Memory B cell (primary cell): ENCODE data around the gene GNB2.
"Not testable (repeated sequence)": the region's sequence is repeated elsewhere in the genome, so short reads cannot be mapped to it uniquely, and the experiment has no call there.

Source experiments
- ATAC-seq: fragments of 150-1000 bp; cut with Tn5 transposase; 2 replicates; pipeline ENCODE4 v1.10.0; 2021; ENCODE audit warnings: low read depth, mild to moderate bottlenecking, moderate library complexity
- DNase-seq, 2 donors: peaks; one replicate each; pipeline ENCODE4 v3.0.0; 2022; ENCODE audit warnings: low spot score in 2 of 2
- H3K27ac Mint-ChIP-seq: one replicate; pipeline ENCODE4 v1.8.0; 2022; ENCODE audit warnings: mild to moderate bottlenecking, moderate library complexity, mixed read lengths
- H3K27me3 Mint-ChIP-seq: one replicate; pipeline ENCODE4 v1.8.0; 2022; ENCODE audit warnings: mixed read lengths
- H3K36me3 Mint-ChIP-seq: one replicate; pipeline ENCODE4 v1.8.0; 2022; ENCODE audit warnings: mild to moderate bottlenecking, mixed read lengths
- H3K4me1 Mint-ChIP-seq: one replicate; pipeline ENCODE4 v1.8.0; 2022; ENCODE audit warnings: mixed read lengths
- H3K4me3 Mint-ChIP-seq: one replicate; pipeline ENCODE4 v1.8.0; 2022; ENCODE audit warnings: mild to moderate bottlenecking, moderate library complexity, mixed read lengths
- H3K9me3 Mint-ChIP-seq: one replicate; pipeline ENCODE4 v1.8.0; 2022; ENCODE audit warnings: mixed read lengths

The GNB2 gene

DNA sequence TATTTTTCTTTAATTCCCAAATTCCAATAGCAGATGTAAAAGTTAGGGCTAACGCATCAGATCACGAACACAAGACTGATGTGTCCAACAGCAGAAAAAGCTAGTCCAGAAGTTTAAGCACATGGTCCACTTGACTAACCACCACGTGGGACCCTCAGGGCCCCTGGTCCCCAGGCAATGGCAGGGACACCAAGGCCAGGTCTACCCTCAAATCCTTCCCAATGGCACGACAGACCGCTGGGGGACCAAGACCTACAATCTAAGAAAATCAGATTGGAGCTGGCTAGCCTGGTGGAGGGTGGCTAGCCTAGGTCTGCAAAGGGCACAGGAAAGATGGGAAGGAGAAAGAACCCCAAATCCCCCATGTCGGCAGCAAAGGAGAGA, 19.0 kb downstream of the GNB2 start:
- Mint-ChIP-seq H3K36me3 (peaks cover 7% of the 10 kb centered on the region), H3K4me1 (peaks cover 31% of the 10 kb centered on the region), H3K27ac (peak overlapping the region; percentile 90)

GRCh38 chr7:100693312-100694097, 20.0 kb downstream of the GNB2 start:
- Mint-ChIP-seq H3K27me3 (no peaks in the 10 kb centered on the region), H3K4me1 (peaks cover 31% of the 10 kb centered on the region), H3K9me3 (no peaks in the 10 kb centered on the region), H3K36me3 (peaks cover 5% of the 10 kb centered on the region), H3K4me3 (peak overlapping the region; percentile 91), H3K27ac (peak overlapping the region; percentile 90)
- ATAC-seq (peak; percentile 31), DNase-seq (no peak)

More for the DNA sequence above, 19.0 kb downstream of the GNB2 start:
- Mint-ChIP-seq H3K9me3 (no peaks in the 10 kb centered on the region), H3K27me3 (no peaks in the 10 kb centered on the region), H3K4me3 (peak overlapping the region; percentile 91)
- no peak for DNase-seq
- ATAC-seq = no peak

DNA sequence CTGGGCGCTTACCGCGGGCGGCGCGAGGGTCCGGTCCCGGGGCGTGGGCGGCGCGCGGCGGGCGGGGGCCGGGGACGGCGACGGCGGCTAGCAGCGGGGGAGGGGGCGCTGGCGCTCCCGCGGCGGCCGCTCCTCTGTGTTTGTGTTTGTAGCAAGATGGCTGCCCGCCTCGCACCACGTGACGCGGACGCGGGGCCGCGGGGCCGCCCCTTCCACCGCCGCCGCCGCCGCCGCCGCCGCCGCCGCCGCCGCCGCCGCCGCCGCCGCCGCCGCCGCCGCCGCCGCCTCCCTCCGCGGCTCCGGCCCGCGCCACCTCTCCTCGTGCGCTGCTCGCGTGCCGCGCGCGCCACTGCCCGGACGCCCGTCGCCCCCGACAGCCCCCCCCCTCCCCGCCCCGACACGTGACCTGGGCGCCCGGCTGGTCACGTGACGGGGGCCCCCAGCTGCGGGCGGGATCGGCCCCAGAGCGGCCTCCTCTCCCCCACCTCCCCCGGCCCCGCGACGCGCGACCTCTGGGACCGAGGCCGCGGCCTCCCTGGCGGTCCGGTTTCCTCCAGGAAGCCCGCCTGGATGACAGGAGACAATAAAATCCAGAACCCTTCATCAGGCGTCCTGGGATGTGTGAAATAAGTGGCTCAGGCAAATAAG, 20.7 kb downstream of the GNB2 start, which contains the start of gene GIGYF1:
Gene GIGYF1, minus strand, starts transcription at position 153 of the 648 bp plus-strand sequence. CDS start 6,012 bp downstream, outside the sequence.
- peak; percentile 46 to 69 for DNase-seq
- Mint-ChIP-seq H3K4me1 (peaks cover 26% of the 10 kb centered on the region), H3K4me3 (peak within 1 kb of the TSS; percentile 91), H3K36me3 (no peaks in the 10 kb centered on the region), H3K27me3 (no peaks in the 10 kb centered on the region), H3K27ac (peak within 1 kb of the TSS; percentile 90), H3K9me3 (no peaks in the 10 kb centered on the region)
- peak; percentile 73 for ATAC-seq

DNA sequence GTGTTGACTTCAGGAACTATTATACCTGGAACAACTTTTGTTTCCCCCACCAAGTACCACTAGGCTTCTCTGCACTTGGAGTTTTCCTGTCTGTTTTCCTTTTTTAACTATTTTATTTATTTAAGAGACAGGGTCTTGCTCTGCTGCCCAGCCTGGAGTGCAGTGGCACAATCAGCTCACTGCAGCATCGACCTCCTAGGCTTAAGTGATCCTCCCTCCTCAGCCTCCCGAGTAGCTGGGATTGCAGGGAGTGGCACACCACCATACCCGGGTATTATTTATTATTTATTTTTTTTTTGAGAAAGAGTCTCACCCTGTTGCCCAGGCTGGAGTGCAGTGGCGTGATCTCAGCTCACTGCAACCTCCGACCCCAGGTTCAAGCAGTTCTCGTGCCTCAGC, 22.6 kb downstream of the GNB2 start:
- no peaks in the 10 kb centered on the region for H3K36me3 Mint-ChIP-seq
- no peak overlapping the region for H3K4me3 Mint-ChIP-seq
- H3K27ac Mint-ChIP-seq = peak overlapping the region; percentile 73

GRCh38 chr7:100699018-100699417, 25.5 kb downstream of the GNB2 start:
- H3K27me3 Mint-ChIP-seq = no peaks in the 10 kb centered on the region
- H3K9me3 Mint-ChIP-seq = no peaks in the 10 kb centered on the region
- no peaks in the 10 kb centered on the region for H3K36me3 Mint-ChIP-seq
- no peak overlapping the region for H3K27ac Mint-ChIP-seq
- H3K4me3 Mint-ChIP-seq = no peak overlapping the region
- peaks cover 5% of the 10 kb centered on the region for H3K4me1 Mint-ChIP-seq
- no peak for ATAC-seq
- DNase-seq = no peak

More for the DNA sequence above, 22.6 kb downstream of the GNB2 start:
- DNase-seq = no peak
- Mint-ChIP-seq H3K27me3 (no peaks in the 10 kb centered on the region), H3K4me1 (peaks cover 22% of the 10 kb centered on the region), H3K9me3 (no peaks in the 10 kb centered on the region)
- ATAC-seq = no peak

GRCh38 chr7:100701089-100701488, 27.5 kb downstream of the GNB2 start:
- not testable (repeated sequence) for ATAC-seq, H3K4me3 Mint-ChIP-seq, H3K9me3 Mint-ChIP-seq, H3K36me3 Mint-ChIP-seq, DNase-seq, H3K27ac Mint-ChIP-seq, H3K4me1 Mint-ChIP-seq, H3K27me3 Mint-ChIP-seq

- peaks cover 8% of the 10 kb centered on the region for H3K4me1 Mint-ChIP-seq
- H3K27ac Mint-ChIP-seq = peak overlapping the region; percentile 91
- peaks cover 2% of the 10 kb centered on the region for H3K36me3 Mint-ChIP-seq
- DNase-seq = peak; percentile 81 to 87
- H3K4me3 Mint-ChIP-seq = peak overlapping the region; percentile 95
- H3K27me3 Mint-ChIP-seq = no peaks in the 10 kb centered on the region
- H3K9me3 Mint-ChIP-seq = no peaks in the 10 kb centered on the region
- peak; percentile 55 for ATAC-seq
Observed at GRCh38 chr7:100705320-100705752, 31.8 kb downstream of the GNB2 start.

DNA sequence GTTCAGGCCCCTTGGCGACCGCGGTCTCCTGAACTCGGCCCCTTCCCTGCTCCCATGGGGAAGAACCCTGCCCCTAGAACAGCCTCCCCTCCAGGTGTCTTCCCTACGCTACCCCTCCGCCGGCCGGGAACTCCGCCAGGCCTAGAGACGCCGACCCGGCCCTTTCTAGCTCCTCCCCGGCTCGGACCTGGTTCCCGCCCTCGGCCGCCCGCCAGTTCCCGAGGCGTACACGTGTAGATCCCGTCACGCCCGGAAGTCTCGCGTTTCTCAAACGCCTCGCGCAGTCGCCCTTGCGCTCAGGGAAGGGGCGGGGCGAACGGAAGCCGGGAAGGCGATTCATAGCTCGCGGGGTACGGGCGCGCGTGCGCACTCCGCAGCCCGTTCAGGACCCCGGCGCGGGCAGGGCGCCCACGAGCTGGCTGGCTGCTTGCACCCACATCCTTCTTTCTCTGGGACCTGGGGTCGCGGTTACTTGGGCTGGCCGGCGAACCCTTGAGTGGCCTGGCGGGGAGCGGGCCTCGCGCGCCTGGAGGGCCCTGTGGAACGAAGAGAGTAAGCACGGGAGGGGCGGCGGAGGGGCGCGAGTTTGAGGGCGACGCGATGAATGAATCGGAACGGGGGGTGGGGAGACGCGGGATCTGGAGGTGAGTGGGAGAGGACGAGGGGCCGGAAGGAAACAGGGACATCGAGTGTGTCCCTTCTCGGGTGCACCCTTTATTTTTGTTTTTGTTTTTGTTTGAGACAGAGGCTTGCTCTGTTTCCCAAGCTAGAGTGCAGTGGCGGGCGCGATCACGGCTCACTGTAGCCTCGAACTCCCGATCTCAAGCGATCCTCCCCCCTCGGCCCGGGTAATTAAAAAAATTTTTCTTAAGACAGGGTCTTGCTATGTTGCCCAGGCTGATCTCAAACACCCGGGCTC, 32.5 kb downstream of the GNB2 start, which contains the start of gene POP7:
Gene POP7, plus strand, starts transcription at position 369 of the 919 bp plus-strand sequence. CDS start 710 bp downstream, outside the sequence.
- no peaks in the 10 kb centered on the region for H3K9me3 Mint-ChIP-seq
- ATAC-seq = peak; percentile 94
- H3K4me3 Mint-ChIP-seq = peak within 1 kb of the TSS; percentile 95
- H3K4me1 Mint-ChIP-seq = peaks cover 8% of the 10 kb centered on the region
- peaks cover 2% of the 10 kb centered on the region for H3K36me3 Mint-ChIP-seq
- H3K27me3 Mint-ChIP-seq = no peaks in the 10 kb centered on the region
- peak within 1 kb of the TSS; percentile 91 for H3K27ac Mint-ChIP-seq
- DNase-seq = peak; percentile 96

GRCh38 chr7:100706672-100707311, 33.3 kb downstream of the GNB2 start:
- Mint-ChIP-seq H3K9me3 (no peaks in the 10 kb centered on the region), H3K4me3 (peak overlapping the region; percentile 95), H3K27me3 (no peaks in the 10 kb centered on the region), H3K36me3 (peaks cover 2% of the 10 kb centered on the region), H3K4me1 (peaks cover 8% of the 10 kb centered on the region), H3K27ac (peak overlapping the region; percentile 91)
- DNase-seq = no peak
- ATAC-seq = no peak

DNA sequence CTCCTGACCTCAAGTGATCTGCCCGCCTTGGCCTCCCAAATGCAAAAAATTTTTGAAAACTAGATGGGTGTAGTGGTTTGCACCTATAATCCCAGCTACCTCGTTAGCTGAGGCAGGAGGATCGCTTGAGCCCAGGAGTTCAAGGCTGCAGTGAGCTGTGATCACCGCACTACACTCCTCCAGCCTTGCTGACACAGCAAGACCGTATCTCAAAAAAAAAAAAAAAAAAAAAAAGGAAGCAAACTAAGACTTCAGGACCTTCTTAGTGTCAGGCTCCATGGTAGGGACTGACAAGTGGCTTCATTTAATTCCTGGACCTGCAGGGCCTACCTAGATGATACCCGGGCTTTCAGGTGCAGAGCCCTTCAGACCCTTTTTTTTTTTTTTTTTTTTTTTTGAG, 34.9 kb downstream of the GNB2 start:
- H3K9me3 Mint-ChIP-seq = no peaks in the 10 kb centered on the region
- no peaks in the 10 kb centered on the region for H3K27me3 Mint-ChIP-seq
- peaks cover 8% of the 10 kb centered on the region for H3K4me1 Mint-ChIP-seq
- H3K4me3 Mint-ChIP-seq = no peak overlapping the region
- no peak for DNase-seq
- peaks cover 2% of the 10 kb centered on the region for H3K36me3 Mint-ChIP-seq
- no peak overlapping the region for H3K27ac Mint-ChIP-seq
- ATAC-seq = no peak

- Mint-ChIP-seq H3K4me3 (no peak overlapping the region), H3K36me3 (peaks cover 2% of the 10 kb centered on the region), H3K27ac (no peak overlapping the region), H3K9me3 (no peaks in the 10 kb centered on the region), H3K4me1 (peaks cover 8% of the 10 kb centered on the region), H3K27me3 (no peaks in the 10 kb centered on the region)
- DNase-seq = no peak
- no peak for ATAC-seq
Observed at GRCh38 chr7:100710452-100710851, 36.9 kb downstream of the GNB2 start.

- no peak for DNase-seq
- Mint-ChIP-seq H3K27me3 (no peaks in the 10 kb centered on the region), H3K9me3 (no peaks in the 10 kb centered on the region), H3K27ac (no peak overlapping the region), H3K4me1 (peaks cover 8% of the 10 kb centered on the region), H3K4me3 (no peak overlapping the region), H3K36me3 (peaks cover 2% of the 10 kb centered on the region)
- ATAC-seq = no peak
Observed at GRCh38 chr7:100711369-100711768, 37.8 kb downstream of the GNB2 start.

DNA sequence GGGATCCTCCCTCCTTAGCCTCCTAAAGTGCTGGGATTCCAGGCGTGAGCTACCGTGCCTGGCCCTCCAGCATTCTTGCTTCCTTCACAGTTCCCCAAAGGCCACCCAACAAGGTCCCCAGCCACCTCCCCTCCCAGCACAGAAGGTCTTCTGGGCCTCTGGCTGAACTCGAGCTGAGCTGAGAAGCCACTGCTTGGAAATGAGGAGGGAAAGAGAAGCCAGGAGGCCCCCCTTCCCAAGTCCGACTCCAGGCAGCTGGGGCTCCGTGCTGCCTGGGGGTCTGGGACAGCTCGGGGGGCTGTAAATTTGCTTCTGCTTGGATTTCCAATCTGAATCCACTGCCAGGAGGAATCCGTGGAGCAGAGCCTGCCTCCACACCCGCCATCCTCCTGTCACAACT, 41.2 kb downstream of the GNB2 start:
- peaks cover 11% of the 10 kb centered on the region for H3K9me3 Mint-ChIP-seq
- peaks cover 5% of the 10 kb centered on the region for H3K36me3 Mint-ChIP-seq
- H3K27ac Mint-ChIP-seq = no peak overlapping the region
- ATAC-seq = no peak
- peaks cover 9% of the 10 kb centered on the region for H3K27me3 Mint-ChIP-seq
- no peaks in the 10 kb centered on the region for H3K4me1 Mint-ChIP-seq
- no peak overlapping the region for H3K4me3 Mint-ChIP-seq
- no peak for DNase-seq
